Measurements from ENCODE around the gene BORA. TPM values are rescaled to one million over a fixed set of nuclear protein-coding genes. Genes with fewer than 3 reads are reported as not detected.
A peak's percentile ranks its signal among the peaks of the same experiment; 100 is the strongest.

BORA gene
- total RNA-seq, 1 donor from 2014 or later = 12.4 TPM

- Mint-ChIP-seq H3K27me3 (no peaks in the 10 kb centered on the region), H3K27ac (peak overlapping the region; percentile 10), H3K9me3 (ENCODE audit: low read depth) (no peaks in the 10 kb centered on the region), H3K4me1 (ENCODE audit: low read depth) (no peaks in the 10 kb centered on the region), H3K36me3 (ENCODE audit: insufficient read depth) (peaks cover 7% of the 10 kb centered on the region), H3K4me3 (ENCODE audit: low read depth) (no peak overlapping the region)
- no peak for TF ChIP-seq CTCF (IDR thresholded peaks at IDR 0.05; ENCODE audit: unreplicated experiment)
- no peak for DNase-seq (ENCODE audit: low spot score, unreplicated experiment)
Observed at GRCh38 chr13:72740015-72740414, 12.3 kb downstream of the BORA start.

DNA sequence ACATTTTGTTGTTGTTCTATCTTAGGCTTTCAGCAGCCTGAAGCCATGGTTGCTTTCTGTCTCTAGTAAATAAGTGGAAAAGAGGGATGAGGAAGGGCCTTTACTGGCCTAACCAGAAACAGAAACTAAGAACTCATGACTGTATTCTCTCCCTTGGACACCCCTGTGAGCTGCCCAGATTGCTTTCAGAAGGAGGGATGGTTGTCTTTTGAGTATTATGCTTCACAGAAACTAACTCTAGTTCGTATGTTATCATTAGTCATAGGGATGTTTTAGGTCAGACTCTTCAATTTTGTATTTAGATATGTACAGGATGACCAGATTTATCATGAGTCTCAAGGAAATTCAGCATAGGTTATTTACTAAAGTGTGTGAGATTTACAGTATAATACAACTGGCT, 17.5 kb downstream of the BORA start:
- peaks cover 18% of the 10 kb centered on the region for H3K36me3 Mint-ChIP-seq (ENCODE audit: insufficient read depth)
- no peaks in the 10 kb centered on the region for H3K27me3 Mint-ChIP-seq
- H3K4me1 Mint-ChIP-seq (ENCODE audit: low read depth) = no peaks in the 10 kb centered on the region
- no peak for TF ChIP-seq CTCF (IDR thresholded peaks at IDR 0.05; ENCODE audit: unreplicated experiment)
- H3K4me3 Mint-ChIP-seq (ENCODE audit: low read depth) = no peak overlapping the region
- DNase-seq (ENCODE audit: low spot score, unreplicated experiment) = no peak
- no peaks in the 10 kb centered on the region for H3K9me3 Mint-ChIP-seq (ENCODE audit: low read depth)
- peak overlapping the region; percentile 51 for H3K27ac Mint-ChIP-seq

DNA sequence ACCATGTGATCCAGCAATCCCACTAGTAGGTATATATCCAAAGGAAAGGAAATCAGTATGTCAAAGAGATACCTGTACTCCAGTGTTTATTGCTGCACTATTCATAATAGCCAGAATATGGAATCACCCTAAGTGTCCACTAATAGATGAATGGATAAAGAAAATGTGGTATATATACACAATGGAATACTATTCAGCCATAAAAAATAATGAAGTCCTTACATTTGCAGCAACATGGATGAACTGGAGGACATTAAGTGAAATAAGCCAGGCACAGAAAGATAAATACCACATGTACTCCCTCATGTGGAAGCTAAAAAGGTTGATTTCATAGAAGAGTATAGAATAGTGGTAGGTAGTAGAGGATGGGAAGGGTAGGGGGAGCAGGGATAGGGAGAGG, 23.5 kb downstream of the BORA start:
- Mint-ChIP-seq H3K4me1 (ENCODE audit: low read depth) (no peaks in the 10 kb centered on the region), H3K4me3 (ENCODE audit: low read depth) (no peak overlapping the region), H3K36me3 (ENCODE audit: insufficient read depth) (peaks cover 42% of the 10 kb centered on the region), H3K9me3 (ENCODE audit: low read depth) (peaks cover 4% of the 10 kb centered on the region), H3K27ac (no peak overlapping the region), H3K27me3 (no peaks in the 10 kb centered on the region)
- DNase-seq (ENCODE audit: low spot score, unreplicated experiment) = no peak
- no peak for TF ChIP-seq CTCF (IDR thresholded peaks at IDR 0.05; ENCODE audit: unreplicated experiment)

- Mint-ChIP-seq H3K27ac (no peak overlapping the region), H3K27me3 (no peaks in the 10 kb centered on the region), H3K36me3 (ENCODE audit: insufficient read depth) (peaks cover 36% of the 10 kb centered on the region), H3K9me3 (ENCODE audit: low read depth) (peaks cover 4% of the 10 kb centered on the region), H3K4me3 (ENCODE audit: low read depth) (no peak overlapping the region), H3K4me1 (ENCODE audit: low read depth) (no peaks in the 10 kb centered on the region)
- DNase-seq (ENCODE audit: low spot score, unreplicated experiment) = no peak
- no peak for TF ChIP-seq CTCF (IDR thresholded peaks at IDR 0.05; ENCODE audit: unreplicated experiment)
Observed at GRCh38 chr13:72754111-72754510, 26.4 kb downstream of the BORA start.

DNA sequence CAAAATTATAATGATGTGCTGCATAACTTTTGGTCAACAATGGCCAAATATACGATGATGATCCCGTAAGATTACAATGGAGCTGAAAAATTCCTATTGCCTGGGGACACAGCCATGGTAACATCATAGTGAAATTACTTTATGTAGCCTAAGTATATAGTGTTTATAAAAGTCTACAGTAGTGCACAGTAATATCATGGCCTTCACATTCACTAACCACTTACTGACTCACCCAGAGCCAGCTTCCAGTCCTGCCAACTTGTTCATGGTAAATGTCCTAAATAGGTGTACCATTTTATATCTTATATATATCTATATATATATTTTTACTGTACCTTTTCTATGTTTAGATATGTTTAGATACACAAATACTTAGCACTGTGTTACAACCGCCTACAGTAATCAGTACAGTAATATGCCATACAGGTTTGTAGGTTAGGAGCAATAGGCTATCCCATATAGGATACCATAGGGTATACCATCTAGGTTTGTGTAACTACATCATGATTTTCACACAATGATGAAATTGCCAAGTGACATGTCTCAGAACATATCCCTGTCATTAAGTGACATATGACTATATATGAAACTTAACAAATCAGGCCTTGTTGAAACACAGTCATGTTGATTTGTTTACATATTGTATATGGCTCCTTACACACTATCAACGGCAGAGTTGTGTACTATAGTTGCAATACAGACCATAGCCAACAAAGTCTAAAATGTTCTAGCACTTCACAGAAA, 30.2 kb downstream of the BORA start:
- TF ChIP-seq CTCF (IDR thresholded peaks at IDR 0.05; ENCODE audit: unreplicated experiment) = no peak
- Mint-ChIP-seq H3K9me3 (ENCODE audit: low read depth) (no peaks in the 10 kb centered on the region), H3K36me3 (ENCODE audit: insufficient read depth) (peaks cover 19% of the 10 kb centered on the region), H3K27me3 (no peaks in the 10 kb centered on the region), H3K4me1 (ENCODE audit: low read depth) (no peaks in the 10 kb centered on the region), H3K27ac (no peak overlapping the region), H3K4me3 (ENCODE audit: low read depth) (no peak overlapping the region)
- DNase-seq (ENCODE audit: low spot score, unreplicated experiment) = no peak

Data from progenitor cell of endocrine pancreas (in vitro differentiated cells).